Activated T-cell treated with anti-CD3 and anti-CD28 coated beads, Interleukin-2, amount 50 U/mL, for 72 hours (primary cell): ENCODE measurements around the gene ATP2B2. TPM values are rescaled to one million over a fixed set of nuclear protein-coding genes. Genes with fewer than 3 reads are reported as not detected.
"Not testable (repeated sequence)": the region's sequence is repeated elsewhere in the genome, so short reads cannot be mapped to it uniquely, and the experiment has no call there.

Experiments
- ATAC-seq, 2 donors: fragments of 150-1000 bp; cut with Tn5 transposase; replicated peaks in 1 of 2; 2 replicates each; pipeline ENCODE4 v1.10.0; 2021; ENCODE audit warnings: moderate library complexity in 2 of 2, mild to moderate bottlenecking in 1 of 2
- DNase-seq, 2 donors: peaks; one replicate each; pipeline ENCODE4 v3.0.0; 2021 to 2022; ENCODE audit warnings: mixed read lengths in 1 of 2
- H3K27ac Mint-ChIP-seq: one replicate; pipeline ENCODE4 v1.8.0; 2022; ENCODE audit warnings: mild to moderate bottlenecking, moderate library complexity, mixed read lengths
- H3K27me3 Mint-ChIP-seq: one replicate; pipeline ENCODE4 v1.8.0; 2022; ENCODE audit warnings: low read depth, mixed read lengths
- H3K36me3 Mint-ChIP-seq, 2 donors: one replicate each; pipeline ENCODE4 v1.8.0; 2022; ENCODE audit warnings: mixed read lengths in 2 of 2, mild to moderate bottlenecking in 1 of 2; ENCODE audit not compliant: insufficient read depth in 2 of 2
- H3K4me1 Mint-ChIP-seq: one replicate; pipeline ENCODE4 v1.8.0; 2022; ENCODE audit warnings: low read depth, mixed read lengths
- H3K4me3 Mint-ChIP-seq, 2 donors: one replicate each; pipeline ENCODE4 v1.8.0; 2022; ENCODE audit warnings: mild to moderate bottlenecking in 2 of 2, mixed read lengths in 2 of 2, moderate library complexity in 2 of 2
- H3K9me3 Mint-ChIP-seq, 2 donors: one replicate each; pipeline ENCODE4 v1.8.0; 2022; ENCODE audit warnings: mixed read lengths in 2 of 2
- total RNA-seq, 2 donors: library from RNA; stranded (reverse); gene quantifications; one replicate each; pipeline ENCODE4 v1.2.3, GENCODE V29; 2022

Gene ATP2B2
- total RNA-seq, 2 donors from 2014 or later: not detected

DNA sequence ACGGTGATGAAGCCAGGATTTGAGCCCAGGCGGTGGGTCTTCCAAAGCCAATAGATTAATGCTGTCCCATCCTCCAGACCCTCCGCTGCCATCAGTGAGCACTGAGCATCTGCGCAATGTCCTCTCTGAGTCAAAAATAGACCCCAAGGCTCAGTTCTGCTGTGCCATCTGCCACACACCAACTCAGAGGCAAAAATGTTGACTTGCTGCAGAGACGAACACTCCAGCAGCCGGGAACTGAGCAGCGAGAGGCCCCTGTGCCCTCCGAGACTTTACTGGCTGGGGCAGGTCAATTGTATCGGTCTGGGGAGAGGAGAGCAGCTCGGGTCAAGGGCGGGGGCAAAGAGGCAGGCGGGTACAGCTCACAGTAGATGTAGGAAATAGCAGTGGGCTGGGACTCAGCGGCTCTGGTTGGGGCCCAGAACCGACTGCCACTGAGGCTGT lies 41.5 kb upstream of the ATP2B2 start:
- DNase-seq: no peak

DNA sequence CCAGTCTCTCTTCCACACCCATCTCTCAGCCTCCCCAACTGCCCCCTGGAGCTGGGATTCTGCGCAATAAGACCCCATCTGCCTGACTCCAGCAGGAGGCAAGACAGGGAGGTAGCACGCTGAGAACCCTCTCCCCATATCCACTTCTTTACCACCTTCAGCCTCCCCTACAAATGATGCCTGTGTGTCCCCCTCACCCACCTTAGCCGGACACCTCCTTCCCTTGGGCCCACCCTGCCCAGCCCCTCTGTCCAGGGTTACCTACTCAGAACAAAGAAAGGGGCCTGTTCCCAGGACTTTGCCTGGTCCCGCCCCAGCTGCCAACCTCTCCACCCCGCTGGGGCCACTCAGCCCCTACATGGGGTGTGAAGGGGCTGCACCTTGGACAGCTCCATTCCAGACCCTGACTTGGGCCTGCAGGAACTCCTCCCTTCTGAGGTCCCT lies 40.8 kb upstream of the ATP2B2 start:
- DNase-seq (no peak), ATAC-seq (no peak)
- Mint-ChIP-seq H3K4me1 (peaks cover 25% of the 10 kb centered on the region), H3K9me3 (peaks cover 7 to 9% of the 10 kb centered on the region in 2 donors), H3K27ac (no peak overlapping the region), H3K4me3 (no peak overlapping the region), H3K27me3 (peaks cover 39% of the 10 kb centered on the region), H3K36me3 (peaks cover 9 to 11% of the 10 kb centered on the region in 2 donors)

More for the DNA sequence above, 41.5 kb upstream of the ATP2B2 start:
- ATAC-seq: no peak
- no peak overlapping the region for H3K27ac Mint-ChIP-seq
- H3K27me3 Mint-ChIP-seq: peaks cover 39% of the 10 kb centered on the region
- no peak overlapping the region for H3K4me3 Mint-ChIP-seq
- H3K36me3 Mint-ChIP-seq: peaks cover 7 to 9% of the 10 kb centered on the region in 2 donors
- peaks cover 2 to 6% of the 10 kb centered on the region in 2 donors for H3K9me3 Mint-ChIP-seq
- H3K4me1 Mint-ChIP-seq: peaks cover 31% of the 10 kb centered on the region

DNA sequence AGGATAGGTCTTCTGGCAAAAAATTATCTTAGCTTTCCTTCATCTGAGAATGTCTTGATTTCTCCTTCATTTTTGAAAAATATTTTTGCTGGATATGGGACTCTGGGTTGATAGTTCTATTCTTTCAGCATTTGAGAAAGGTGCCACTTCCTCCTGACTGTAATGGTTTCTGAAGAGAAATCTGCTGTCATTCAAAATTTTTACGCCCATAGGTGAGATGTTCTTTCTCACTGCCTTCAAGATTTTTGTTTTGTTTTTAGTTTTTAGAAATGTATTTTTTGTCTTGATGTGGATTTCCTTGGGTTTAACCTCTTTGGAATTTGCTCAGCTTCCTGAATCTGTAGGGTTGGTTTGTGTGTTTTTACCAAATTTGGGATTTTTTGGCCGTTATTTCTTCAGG lies 37.1 kb upstream of the ATP2B2 start:
- no peaks in the 10 kb centered on the region for H3K4me1 Mint-ChIP-seq
- DNase-seq: no peak
- H3K27ac Mint-ChIP-seq: no peak overlapping the region
- no peak for ATAC-seq
- H3K9me3 Mint-ChIP-seq: peaks cover 7 to 14% of the 10 kb centered on the region in 2 donors
- H3K36me3 Mint-ChIP-seq: peaks cover 11 to 14% of the 10 kb centered on the region in 2 donors
- no peak overlapping the region for H3K4me3 Mint-ChIP-seq
- H3K27me3 Mint-ChIP-seq: peaks cover 33% of the 10 kb centered on the region

DNA sequence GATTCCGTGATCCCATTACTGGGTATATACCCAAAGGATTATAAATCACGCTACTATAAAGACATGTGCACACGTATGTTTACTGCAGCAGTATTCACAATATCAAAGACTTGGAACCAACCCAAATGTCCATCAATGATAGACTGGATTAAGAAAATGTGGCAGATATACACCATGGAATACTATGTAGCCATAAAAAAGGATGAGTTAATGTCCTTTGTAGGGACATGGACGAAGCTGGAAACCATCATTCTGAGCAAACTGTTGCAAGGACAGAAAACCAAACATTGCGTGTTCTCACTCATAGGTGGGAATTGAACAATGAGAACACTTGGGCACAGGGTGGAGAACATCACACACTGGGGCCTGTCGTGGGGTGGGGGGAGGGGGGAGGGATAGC lies 35.0 kb upstream of the ATP2B2 start:
- not testable (repeated sequence) for H3K4me3 Mint-ChIP-seq, H3K4me1 Mint-ChIP-seq, H3K27ac Mint-ChIP-seq, ATAC-seq, DNase-seq
- peaks cover 45% of the 10 kb centered on the region for H3K27me3 Mint-ChIP-seq
- peaks cover 7 to 14% of the 10 kb centered on the region in 2 donors for H3K9me3 Mint-ChIP-seq
- H3K36me3 Mint-ChIP-seq: peaks cover 11 to 14% of the 10 kb centered on the region in 2 donors

DNA sequence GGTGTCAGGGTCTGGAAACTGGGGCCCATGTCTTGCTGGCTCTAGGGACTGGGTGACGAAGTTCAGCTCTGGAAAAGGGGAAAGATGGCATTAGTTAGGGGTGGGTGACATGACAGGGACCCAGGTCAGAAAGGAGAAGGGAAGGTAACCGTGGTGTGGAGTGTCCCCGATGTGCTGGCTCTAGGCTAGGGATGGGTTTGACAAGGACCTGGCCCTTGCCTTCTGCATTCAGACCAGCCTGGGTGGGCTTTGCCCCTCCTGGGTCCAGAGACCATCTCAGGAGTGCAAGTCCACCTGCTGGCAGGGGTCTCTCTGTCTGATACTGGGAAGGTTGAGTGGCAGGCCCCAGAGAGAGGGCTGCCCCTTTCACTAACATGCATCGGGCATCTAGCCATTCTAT lies 28.7 kb upstream of the ATP2B2 start:
- H3K9me3 Mint-ChIP-seq: peaks cover 0 to under 1% of the 10 kb centered on the region in 2 donors
- H3K4me3 Mint-ChIP-seq: no peak overlapping the region
- H3K27me3 Mint-ChIP-seq: peaks cover 33% of the 10 kb centered on the region
- no peak overlapping the region for H3K27ac Mint-ChIP-seq
- no peak for DNase-seq
- no peaks in the 10 kb centered on the region for H3K4me1 Mint-ChIP-seq
- H3K36me3 Mint-ChIP-seq: peaks cover 0 to 2% of the 10 kb centered on the region in 2 donors
- ATAC-seq: no peak

DNA sequence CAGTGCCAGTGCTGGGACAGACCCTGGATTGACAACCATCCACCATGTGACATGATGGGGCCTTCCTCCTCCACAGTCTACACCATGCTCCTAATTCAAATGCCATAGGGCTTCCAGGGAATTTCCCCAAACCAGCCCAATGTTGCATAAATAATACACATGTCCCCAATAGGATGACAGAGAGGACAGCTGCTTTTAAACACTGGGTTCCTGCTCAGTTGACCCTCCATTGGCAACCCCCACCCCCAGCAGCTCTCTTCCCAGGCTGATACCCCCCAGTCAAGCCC lies 28.3 kb upstream of the ATP2B2 start:
- Mint-ChIP-seq H3K4me1 (no peaks in the 10 kb centered on the region), H3K4me3 (no peak overlapping the region), H3K9me3 (no peaks in the 10 kb centered on the region), H3K27me3 (peaks cover 29% of the 10 kb centered on the region), H3K27ac (no peak overlapping the region), H3K36me3 (peaks cover 0 to under 1% of the 10 kb centered on the region in 2 donors)
- ATAC-seq: no peak
- DNase-seq: no peak

DNA sequence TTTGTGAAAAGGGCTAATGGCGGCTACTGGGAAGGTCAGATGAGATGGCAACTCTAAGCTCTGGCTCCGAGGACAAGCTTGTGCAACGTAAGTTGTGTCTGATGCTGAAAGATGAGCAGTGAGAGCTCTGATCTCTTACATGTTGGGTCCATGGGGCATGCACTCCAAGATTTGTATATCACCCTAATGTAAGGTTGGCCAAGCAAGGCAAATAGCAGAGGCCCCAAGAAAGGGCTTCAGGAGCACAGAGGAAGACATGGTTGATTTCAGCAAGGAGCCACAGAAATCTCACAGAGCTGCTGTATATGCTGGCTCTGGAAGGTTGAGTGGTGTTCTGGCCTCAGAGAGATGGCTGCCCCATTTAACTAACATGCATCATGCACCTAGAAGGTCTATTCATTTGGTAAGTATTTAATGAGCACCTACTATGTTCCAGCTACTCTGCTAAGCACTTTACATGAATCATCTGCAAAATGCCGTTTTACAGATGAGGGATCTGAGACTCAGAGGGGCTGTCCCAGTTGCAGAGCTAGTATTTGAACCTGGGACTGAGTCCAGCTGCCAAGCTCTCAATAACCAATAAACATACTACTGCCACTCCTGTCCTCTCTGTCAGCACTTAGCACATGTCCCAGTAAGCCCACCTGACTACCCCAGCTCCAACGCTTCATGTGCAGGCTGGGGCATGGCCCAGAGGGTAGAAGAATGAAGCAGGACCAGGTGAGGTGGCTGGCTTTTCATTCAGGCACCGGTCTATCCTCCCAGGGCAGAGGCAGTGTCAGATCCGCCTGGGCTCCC lies 27.8 kb upstream of the ATP2B2 start:
- DNase-seq: no peak
- Mint-ChIP-seq H3K27me3 (peaks cover 26% of the 10 kb centered on the region), H3K36me3 (no peaks in the 10 kb centered on the region), H3K27ac (no peak overlapping the region), H3K4me3 (no peak overlapping the region), H3K4me1 (no peaks in the 10 kb centered on the region), H3K9me3 (no peaks in the 10 kb centered on the region)
- ATAC-seq: no peak

DNA sequence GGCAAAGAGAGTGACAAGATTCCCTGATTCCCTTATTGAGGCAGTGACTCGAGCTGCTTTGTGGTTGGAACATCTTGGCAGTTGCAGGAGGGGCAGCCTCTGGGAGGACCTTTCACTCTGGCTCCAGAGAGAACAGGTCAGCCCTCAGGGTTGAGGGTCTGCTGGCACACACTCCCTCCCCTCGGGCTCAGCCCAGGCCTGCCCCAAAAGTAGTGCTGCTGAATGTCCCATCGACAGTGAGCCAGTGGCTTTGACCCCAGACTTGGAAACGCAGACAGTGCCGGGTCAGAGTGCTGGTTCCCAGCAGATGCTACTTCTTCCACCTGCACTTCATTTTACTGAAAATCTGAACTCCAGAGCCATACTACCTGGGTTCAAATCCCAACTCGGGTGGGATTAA lies 25.6 kb upstream of the ATP2B2 start:
- H3K27ac Mint-ChIP-seq: no peak overlapping the region
- no peaks in the 10 kb centered on the region for H3K4me1 Mint-ChIP-seq
- ATAC-seq (no peak), DNase-seq (no peak)
- H3K36me3 Mint-ChIP-seq: no peaks in the 10 kb centered on the region
- no peak overlapping the region for H3K4me3 Mint-ChIP-seq
- peaks cover 12% of the 10 kb centered on the region for H3K27me3 Mint-ChIP-seq
- H3K9me3 Mint-ChIP-seq: no peaks in the 10 kb centered on the region

DNA sequence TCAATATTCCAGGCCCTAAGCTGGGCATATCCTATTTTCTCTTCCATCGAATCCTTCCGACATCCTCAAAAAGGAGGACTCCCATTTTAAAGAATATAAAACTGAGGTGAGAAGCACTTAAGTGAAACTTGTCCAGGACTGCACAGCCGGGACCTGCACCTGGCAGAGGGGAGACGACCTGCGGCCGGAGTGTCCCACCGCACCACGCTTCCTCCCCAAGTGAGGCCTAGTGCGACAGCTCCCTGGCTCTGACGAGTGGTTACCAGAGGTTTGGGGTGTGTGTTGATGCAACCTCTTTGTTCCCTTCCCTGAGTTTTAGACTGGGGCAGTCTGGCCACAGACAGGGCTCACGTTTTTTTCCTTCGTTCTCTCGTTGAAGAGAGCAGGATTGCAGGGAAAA lies 24.9 kb upstream of the ATP2B2 start:
- H3K4me3 Mint-ChIP-seq: no peak overlapping the region
- no peaks in the 10 kb centered on the region for H3K36me3 Mint-ChIP-seq
- no peak overlapping the region for H3K27ac Mint-ChIP-seq
- peaks cover 14% of the 10 kb centered on the region for H3K27me3 Mint-ChIP-seq
- H3K9me3 Mint-ChIP-seq: no peaks in the 10 kb centered on the region
- DNase-seq (no peak), ATAC-seq (no peak)
- no peaks in the 10 kb centered on the region for H3K4me1 Mint-ChIP-seq

DNA sequence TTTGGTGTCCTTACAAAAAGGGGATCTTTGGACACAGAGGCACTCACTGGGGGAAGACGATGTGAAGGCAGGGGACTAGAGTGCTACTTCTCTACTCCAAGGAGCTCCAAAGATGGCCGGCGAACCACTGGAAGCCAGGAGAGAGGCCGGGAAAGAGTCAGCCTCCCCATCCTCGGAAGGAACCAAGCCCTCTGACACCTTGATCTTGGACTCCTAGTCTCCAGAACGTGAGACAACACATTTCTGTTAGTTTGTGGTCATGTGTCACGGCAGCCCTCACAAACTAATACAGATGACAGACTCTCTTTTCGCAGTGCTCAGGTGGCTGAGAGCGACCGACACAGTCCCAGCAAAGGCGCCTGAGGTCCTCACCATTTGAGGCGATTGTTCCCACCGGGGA lies 24.4 kb upstream of the ATP2B2 start:
- no peak for ATAC-seq
- no peak for DNase-seq
- Mint-ChIP-seq H3K4me3 (no peak overlapping the region), H3K27ac (no peak overlapping the region), H3K4me1 (no peaks in the 10 kb centered on the region), H3K36me3 (no peaks in the 10 kb centered on the region), H3K27me3 (peaks cover 14% of the 10 kb centered on the region), H3K9me3 (no peaks in the 10 kb centered on the region)

DNA sequence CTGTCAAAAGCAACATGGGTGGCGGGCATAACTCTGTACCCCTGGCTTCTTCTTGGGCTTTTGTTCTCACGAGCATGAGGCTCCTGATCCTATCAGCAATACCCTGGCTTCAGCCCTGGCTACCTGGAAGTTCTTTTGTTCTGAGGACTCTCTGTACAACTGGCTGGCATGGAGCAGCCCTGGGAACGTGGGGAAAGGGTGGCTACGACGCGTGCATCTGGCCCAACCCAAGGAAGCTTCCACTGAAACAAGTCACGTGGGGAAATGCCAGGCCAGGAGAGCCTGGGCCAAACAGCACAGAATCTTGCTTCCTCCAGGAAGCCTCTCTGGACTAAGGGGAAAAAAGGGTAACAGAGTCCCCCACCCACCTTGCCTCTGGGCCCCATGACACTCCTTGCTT lies 22.7 kb upstream of the ATP2B2 start:
- H3K27me3 Mint-ChIP-seq: peaks cover 31% of the 10 kb centered on the region
- H3K27ac Mint-ChIP-seq: no peak overlapping the region

DNA sequence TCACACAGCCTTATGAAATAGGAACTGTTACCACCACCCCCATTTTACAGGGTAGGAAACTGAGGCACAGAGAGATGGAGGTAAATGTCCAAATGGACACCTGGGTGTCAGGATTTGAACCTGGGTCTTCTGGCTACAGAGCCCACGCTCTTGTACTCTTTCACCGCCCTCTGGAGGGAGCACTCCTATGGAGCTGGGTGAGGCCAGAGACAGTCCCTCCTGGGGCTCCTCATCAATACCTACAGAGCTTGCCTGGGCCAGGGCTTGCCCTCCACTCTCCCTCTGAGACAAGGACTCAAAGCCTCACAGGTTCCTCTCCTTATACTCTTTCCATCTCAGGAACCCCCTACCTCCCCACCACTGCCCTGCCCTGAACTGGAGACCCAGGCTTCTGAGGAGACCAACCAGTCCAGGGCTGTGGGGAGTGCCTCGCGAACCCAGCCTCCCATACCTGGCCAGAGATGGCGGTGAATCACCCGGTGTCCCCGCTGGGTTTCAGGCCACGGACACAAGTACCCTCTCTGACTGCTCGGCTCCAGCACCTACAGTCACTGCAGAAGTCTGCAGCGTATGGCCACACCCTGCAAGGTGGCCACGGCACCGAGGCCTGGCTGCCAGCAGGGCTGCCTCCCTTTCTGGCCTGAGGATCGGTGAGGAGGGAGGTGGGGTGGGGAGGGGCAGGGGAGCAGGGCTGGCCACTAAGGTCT lies 22.1 kb upstream of the ATP2B2 start:
- no peak for DNase-seq
- peaks cover 37% of the 10 kb centered on the region for H3K27me3 Mint-ChIP-seq
- no peak for ATAC-seq
- no peaks in the 10 kb centered on the region for H3K36me3 Mint-ChIP-seq
- no peak overlapping the region for H3K27ac Mint-ChIP-seq
- no peak overlapping the region for H3K4me3 Mint-ChIP-seq
- no peaks in the 10 kb centered on the region for H3K9me3 Mint-ChIP-seq
- no peaks in the 10 kb centered on the region for H3K4me1 Mint-ChIP-seq

More for the DNA sequence above, 22.7 kb upstream of the ATP2B2 start:
- ATAC-seq (no peak), DNase-seq (no peak)
- no peaks in the 10 kb centered on the region for H3K9me3 Mint-ChIP-seq
- H3K36me3 Mint-ChIP-seq: no peaks in the 10 kb centered on the region
- no peaks in the 10 kb centered on the region for H3K4me1 Mint-ChIP-seq
- H3K4me3 Mint-ChIP-seq: no peak overlapping the region

DNA sequence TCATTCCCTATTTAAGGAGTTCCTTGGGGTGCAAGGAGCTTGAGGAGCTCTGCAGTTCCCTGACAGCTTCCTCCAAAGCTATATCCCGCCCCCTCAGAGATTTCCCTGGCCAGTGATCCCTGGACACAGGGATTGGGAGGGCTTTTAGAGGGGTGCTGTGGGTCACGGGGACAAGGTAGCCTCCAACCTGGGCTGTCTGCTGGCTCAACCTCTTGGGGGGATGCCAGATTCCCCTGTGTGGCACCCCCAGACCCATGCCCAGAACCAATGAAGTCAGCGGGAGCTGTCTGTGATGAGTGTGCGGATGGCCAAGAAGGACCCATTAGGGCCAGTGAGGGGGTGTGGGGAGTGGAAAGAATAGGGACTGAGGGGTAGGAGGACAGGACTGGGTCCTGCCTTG lies 21.0 kb upstream of the ATP2B2 start:
- no peaks in the 10 kb centered on the region for H3K36me3 Mint-ChIP-seq
- H3K27me3 Mint-ChIP-seq: peaks cover 46% of the 10 kb centered on the region
- H3K4me1 Mint-ChIP-seq: no peaks in the 10 kb centered on the region
- DNase-seq (no peak), ATAC-seq (no peak)
- no peak overlapping the region for H3K4me3 Mint-ChIP-seq
- no peak overlapping the region for H3K27ac Mint-ChIP-seq
- no peaks in the 10 kb centered on the region for H3K9me3 Mint-ChIP-seq
